Inferior parietal cortex (tissue), 1 donor: ENCODE results near the gene CDC42EP3.

Source experiments
- DNase-seq: peaks from one replicate; pipeline ENCODE4 v3.0.0-alpha.2; 2016; ENCODE audit errors: extremely low spot score

Gene CDC42EP3

GRCh38 chr2:37618326-37618725 lies 53.1 kb downstream of the CDC42EP3 start:
- DNase-seq: no peak

GRCh38 chr2:37617119-37617892 lies 54.1 kb downstream of the CDC42EP3 start:
- DNase-seq: no peak

- DNase-seq: no peak
These were observed 54.8 kb downstream of the CDC42EP3 start for GRCh38 chr2:37616677-37617005.

- DNase-seq: no peak
These were observed 55.4 kb downstream of the CDC42EP3 start for GRCh38 chr2:37615804-37616676.

GRCh38 chr2:37614061-37614738 lies 57.2 kb downstream of the CDC42EP3 start:
- no peak for DNase-seq

- no peak for DNase-seq
These were observed 59.1 kb downstream of the CDC42EP3 start for GRCh38 chr2:37612382-37612781.

- DNase-seq: no peak
These were observed 60.7 kb downstream of the CDC42EP3 start for GRCh38 chr2:37610638-37611289.

GRCh38 chr2:37609782-37610181 lies 61.7 kb downstream of the CDC42EP3 start:
- no peak for DNase-seq

- no peak for DNase-seq
These were observed 66.7 kb downstream of the CDC42EP3 start for GRCh38 chr2:37604716-37605115.

GRCh38 chr2:37602702-37603101 lies 68.7 kb downstream of the CDC42EP3 start:
- DNase-seq: no peak

GRCh38 chr2:37602040-37602439 lies 69.4 kb downstream of the CDC42EP3 start:
- DNase-seq: no peak

- no peak for DNase-seq
These were observed 69.9 kb downstream of the CDC42EP3 start for GRCh38 chr2:37601569-37601968.

GRCh38 chr2:37600735-37601134 lies 70.7 kb downstream of the CDC42EP3 start:
- DNase-seq: no peak

GRCh38 chr2:37599688-37600525 lies 71.5 kb downstream of the CDC42EP3 start:
- no peak for DNase-seq

GRCh38 chr2:37593694-37594093 lies 77.7 kb downstream of the CDC42EP3 start:
- DNase-seq: no peak

GRCh38 chr2:37593024-37593423 lies 78.4 kb downstream of the CDC42EP3 start:
- no peak for DNase-seq
